LNCAP (cell line): ENCODE results near the gene FADS1.

Experiments
- CTCF ChIP-seq: fragments of 450-650 bp; IDR thresholded peaks from 2 replicates; pipeline ENCODE4 v1.5.1; 2017; ENCODE audit warnings: mild to moderate bottlenecking

The FADS1 gene

GRCh38 chr11:61769946-61770683 lies 46.7 kb downstream of the FADS1 start:
- TF ChIP-seq CTCF = no peak

- TF ChIP-seq CTCF = no peak
These were observed 47.5 kb downstream of the FADS1 start for GRCh38 chr11:61769169-61769920.

- TF ChIP-seq CTCF = no peak
These were observed 48.3 kb downstream of the FADS1 start for GRCh38 chr11:61768376-61769076.

GRCh38 chr11:61766353-61766841 lies 50.4 kb downstream of the FADS1 start:
- no peak for TF ChIP-seq CTCF

- no peak for TF ChIP-seq CTCF
These were observed 51.1 kb downstream of the FADS1 start for GRCh38 chr11:61765550-61766253.

GRCh38 chr11:61764606-61765260 lies 52.1 kb downstream of the FADS1 start:
- no peak for TF ChIP-seq CTCF
